Esophagus squamous epithelium (tissue), 4 donors: ENCODE results near the gene PPME1.

ENCODE experiments used
- CTCF ChIP-seq, 6 experiments: fragments of 450-650 bp in 4 of 6; fragments of 200-600 bp in 2 of 6; sonication (generic) in 2 of 6; IDR thresholded peaks; one replicate each; pipeline ENCODE4 v1.5.1; 2016 to 2019; ENCODE audit warnings: antibody characterized with exemption in 6 of 6, mild to moderate bottlenecking in 4 of 6, moderate library complexity in 4 of 6
- POLR2A ChIP-seq, 4 donors: fragments of 450-650 bp; IDR thresholded peaks; one replicate each; pipeline ENCODE4 v1.6.1; 2017; ENCODE audit warnings: antibody characterized with exemption in 4 of 4, mild to moderate bottlenecking in 4 of 4, moderate library complexity in 3 of 4

GRCh38 chr11:74235121-74235520 is 64.0 kb downstream of the PPME1 start:
- TF ChIP-seq CTCF (IDR thresholded peaks at IDR 0.05) (no peak), POLR2A (IDR thresholded peaks at IDR 0.05) (no peak)
